HepG2 (cell line): ENCODE data around the gene PWWP2A. TPM values are rescaled to one million over a fixed set of nuclear protein-coding genes. Genes with fewer than 3 reads are reported as not detected.

Experiments used
- AKAP8 ChIP-seq: sonication (generic); formaldehyde crosslinking; IDR thresholded peaks from 2 replicates; pipeline ENCODE4 v1.5.1; 2020; ENCODE audit warnings: mild to moderate bottlenecking, missing genetic modification reagents
- BRCA1 ChIP-seq: sonication (generic); formaldehyde crosslinking; IDR thresholded peaks from 2 replicates; pipeline ENCODE4 v1.4.0; 2020; ENCODE audit warnings: missing genetic modification reagents
- DMAP1 ChIP-seq: IDR thresholded peaks from 2 replicates; pipeline ENCODE4 v1.6.1; 2016
- ELF4 ChIP-seq: sonication (generic); formaldehyde crosslinking; IDR thresholded peaks from 2 replicates; pipeline ENCODE4 v1.5.0; 2020; ENCODE audit warnings: missing genetic modification reagents, mild to moderate bottlenecking, moderate library complexity, borderline replicate concordance
- ERF ChIP-seq: IDR thresholded peaks from 2 replicates; pipeline ENCODE4 v1.6.1; 2018; ENCODE audit warnings: missing biosample characterization, missing genetic modification reagents
- FOXJ3 ChIP-seq: sonication (generic); formaldehyde crosslinking; IDR thresholded peaks from 2 replicates; pipeline ENCODE4 v1.4.0; 2020; ENCODE audit warnings: missing genetic modification reagents, mild to moderate bottlenecking, borderline replicate concordance
- JUN ChIP-seq: sonication (generic); formaldehyde crosslinking; IDR thresholded peaks from 2 replicates; pipeline ENCODE4 v1.4.0; 2020; ENCODE audit warnings: mild to moderate bottlenecking, missing genetic modification reagents
- JUNB ChIP-seq: sonication (generic); formaldehyde crosslinking; IDR thresholded peaks from 2 replicates; pipeline ENCODE4 v1.8.0; 2022; ENCODE audit warnings: missing genetic modification reagents, mild to moderate bottlenecking, borderline replicate concordance
- KLF16 ChIP-seq, 2 experiments: sonication (generic) in 1 of 2; formaldehyde crosslinking in 1 of 2; IDR thresholded peaks; 2 replicates each; pipeline versions ENCODE4 v1.6.1 to v1.8.0; 2016 to 2023; ENCODE audit warnings: missing genetic modification reagents in 2 of 2, missing compliant biosample characterization in 1 of 2
- MAFK ChIP-seq, 2 experiments: IDR thresholded peaks in 1 of 2; conservative IDR thresholded peaks in 1 of 2; 2 replicates each; pipeline ENCODE4 v1.6.1; 2011; ENCODE audit warnings: improper control_type of control experiment in 2 of 2, low read length in 2 of 2
- MBNL3 ChIP-seq: fragments of 250-450 bp; sonication (Bioruptor Pico); conservative IDR thresholded peaks from 2 replicates; pipeline ENCODE4 v1.8.0; 2022; ENCODE audit warnings: mild to moderate bottlenecking, inconsistent platforms
- NFE2 ChIP-seq: sonication (generic); formaldehyde crosslinking; IDR thresholded peaks from 2 replicates; pipeline ENCODE4 v1.4.0; 2020; ENCODE audit warnings: missing genetic modification reagents
- SATB2 ChIP-seq: sonication (generic); formaldehyde crosslinking; IDR thresholded peaks from 2 replicates; pipeline ENCODE4 v1.5.0; 2020; ENCODE audit warnings: missing genetic modification reagents
- SP5 ChIP-seq: IDR thresholded peaks from 2 replicates; pipeline ENCODE4 v1.6.1; 2016; ENCODE audit warnings: low read depth, borderline replicate concordance
- ZNF292 ChIP-seq: sonication (generic); formaldehyde crosslinking; IDR thresholded peaks from 2 replicates; pipeline ENCODE4 v1.8.1; 2022; ENCODE audit warnings: mild to moderate bottlenecking, low read depth, missing genetic modification reagents, borderline replicate concordance
- ZNF484 ChIP-seq: sonication (generic); formaldehyde crosslinking; IDR thresholded peaks from 2 replicates; pipeline ENCODE4 v1.5.1; 2020; ENCODE audit warnings: mild to moderate bottlenecking, low read depth, missing genetic modification reagents, borderline replicate concordance
- ZNF557 ChIP-seq: sonication (generic); formaldehyde crosslinking; IDR thresholded peaks from 2 replicates; pipeline ENCODE4 v1.4.0; 2020; ENCODE audit warnings: missing genetic modification reagents
- ZNF567 ChIP-seq: sonication (generic); formaldehyde crosslinking; IDR thresholded peaks from 2 replicates; pipeline ENCODE4 v1.8.1; 2023; ENCODE audit warnings: mild to moderate bottlenecking, missing genetic modification reagents, borderline replicate concordance
- ZNF569 ChIP-seq: sonication (generic); formaldehyde crosslinking; IDR thresholded peaks from 2 replicates; pipeline ENCODE4 v1.5.0; 2020; ENCODE audit warnings: mild to moderate bottlenecking, missing genetic modification reagents, moderate library complexity, borderline replicate concordance
- ZNF724P ChIP-seq: sonication (generic); formaldehyde crosslinking; IDR thresholded peaks from 2 replicates; pipeline ENCODE4 v1.8.0; 2022; ENCODE audit warnings: missing genetic modification reagents, borderline replicate concordance
- ZNF766 ChIP-seq: sonication (generic); formaldehyde crosslinking; IDR thresholded peaks from 2 replicates; pipeline ENCODE4 v1.5.0; 2020; ENCODE audit warnings: missing genetic modification reagents, borderline replicate concordance
- polyA plus RNA-seq, 8 experiments: library from polyadenylated mRNA; depleted of rRNA in 3 of 8; stranded (reverse) in 7 of 8; unstranded in 1 of 8; fragments of >200 nt; fragmentation: Illumina TruSeq in 4 of 8; extraction: Trizol in 4 of 8; gene quantifications; 2 replicates each; pipeline versions ENCODE4 v1.2.1 to v1.2.3, GENCODE V29; 2011 to 2016; ENCODE audit warnings: low read depth in 4 of 8, missing spikeins in 1 of 8, mixed read lengths in 1 of 8; ENCODE audit not compliant: insufficient read depth in 1 of 8
- total RNA-seq, 5 experiments: library from RNA; depleted of rRNA; stranded (reverse); fragments of >200 nt; fragmentation: Illumina TruSeq; extraction: Trizol; gene quantifications; 2 replicates each; pipeline ENCODE4 v1.2.3, GENCODE V29; 2016; ENCODE audit warnings: low read depth in 1 of 5
- TF ChIP-seq, protein P1 (sequence below): sonication (generic); formaldehyde crosslinking; IDR thresholded peaks from 2 replicates; pipeline ENCODE4 v1.5.1; 2020; ENCODE audit warnings: missing genetic modification reagents, mild to moderate bottlenecking, borderline replicate concordance
- TF ChIP-seq, protein P2 (sequence below): sonication (generic); formaldehyde crosslinking; IDR thresholded peaks from 2 replicates; pipeline ENCODE4 v1.4.0; 2020; ENCODE audit warnings: mild to moderate bottlenecking, missing genetic modification reagents, borderline replicate concordance
- TF ChIP-seq, protein P3 (sequence below): sonication (generic); formaldehyde crosslinking; IDR thresholded peaks from 2 replicates; pipeline ENCODE4 v1.5.0; 2020; ENCODE audit warnings: mild to moderate bottlenecking, missing genetic modification reagents
- TF ChIP-seq, protein P4 (sequence below): sonication (generic); formaldehyde crosslinking; IDR thresholded peaks from 2 replicates; pipeline ENCODE4 v1.8.1; 2022; ENCODE audit warnings: mild to moderate bottlenecking, missing genetic modification reagents

The PWWP2A gene
- total and polyA plus RNA-seq, 2 of the 13 experiments (the other 11 are each of a cell fraction or from before 2014, with no cell fraction given) = 7.3 to 16.9 TPM

DNA sequence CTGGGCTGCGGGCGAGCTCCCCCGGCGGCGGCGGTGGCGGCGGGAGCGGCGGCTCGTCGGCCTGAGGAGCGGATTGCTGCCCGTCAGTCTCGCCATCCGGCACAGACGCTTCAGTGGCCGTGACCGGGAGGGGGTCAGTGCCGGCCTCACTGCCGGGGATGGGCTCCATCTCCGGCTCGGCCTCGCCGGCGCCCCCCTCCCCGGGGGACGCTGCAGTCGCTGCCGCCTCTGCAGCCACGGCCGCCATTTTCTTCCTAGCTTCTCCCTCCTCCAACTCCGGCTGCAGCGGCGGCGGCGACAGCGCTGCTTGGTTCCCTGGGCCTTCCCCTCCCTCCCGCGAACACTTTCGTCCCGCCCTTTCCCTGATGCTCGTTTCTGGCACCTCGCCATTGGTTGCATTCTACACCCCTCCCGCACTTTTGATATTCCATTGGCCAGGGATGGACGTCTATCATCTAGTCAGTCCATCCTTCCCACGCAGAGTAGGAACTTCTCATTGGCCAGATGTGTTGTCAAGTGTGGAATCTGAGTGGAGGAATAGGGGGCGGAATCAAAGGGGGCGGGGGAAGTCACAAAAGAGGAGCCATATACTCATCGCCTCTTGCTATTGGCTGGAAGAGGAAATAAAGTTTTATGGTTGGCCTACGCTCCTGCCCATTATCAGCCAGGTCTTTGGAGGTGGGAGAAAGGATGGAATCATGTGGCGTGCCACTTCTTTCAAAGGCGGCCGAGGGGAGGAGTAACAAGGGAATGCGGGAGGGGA is at the start of gene PWWP2A (continued):
- TF ChIP-seq, protein P1, sequence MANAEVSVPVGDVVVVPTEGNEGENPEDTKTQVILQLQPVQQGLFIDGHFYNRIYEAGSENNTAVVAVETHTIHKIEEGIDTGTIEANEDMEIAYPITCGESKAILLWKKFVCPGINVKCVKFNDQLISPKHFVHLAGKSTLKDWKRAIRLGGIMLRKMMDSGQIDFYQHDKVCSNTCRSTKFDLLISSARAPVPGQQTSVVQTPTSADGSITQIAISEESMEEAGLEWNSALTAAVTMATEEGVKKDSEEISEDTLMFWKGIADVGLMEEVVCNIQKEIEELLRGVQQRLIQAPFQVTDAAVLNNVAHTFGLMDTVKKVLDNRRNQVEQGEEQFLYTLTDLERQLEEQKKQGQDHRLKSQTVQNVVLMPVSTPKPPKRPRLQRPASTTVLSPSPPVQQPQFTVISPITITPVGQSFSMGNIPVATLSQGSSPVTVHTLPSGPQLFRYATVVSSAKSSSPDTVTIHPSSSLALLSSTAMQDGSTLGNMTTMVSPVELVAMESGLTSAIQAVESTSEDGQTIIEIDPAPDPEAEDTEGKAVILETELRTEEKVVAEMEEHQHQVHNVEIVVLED (CRISPR knock-in tag) = no peak; the same call in 1 of the 2 replicates
- TF ChIP-seq SP5 (CRISPR knock-in tag) (no peak; the same call in 1 of the 2 replicates), SATB2 (CRISPR knock-in tag) (no peak), ZNF292 (no peak), ELF4 (CRISPR knock-in tag) (no peak), ZNF557 (CRISPR knock-in tag) (no peak), KLF16 (CRISPR knock-in tag; IDR thresholded peaks at IDR 0.05) (peak in 1 of 2 experiments; percentile 7; a peak in 1 of 4 replicates), JUN (CRISPR knock-in tag) (0 out of 2 replicates have a peak, but pooled peaks have one; percentile 27), ZNF569 (no peak), MAFK (conservative IDR thresholded peaks at IDR 0.05 in 1 of 2, IDR thresholded peaks at IDR 0.05 in 1 of 2; ENCODE audit: low read length in 2 of 2) (no peak), MBNL3 (no peak), BRCA1 (no peak), FOXJ3 (CRISPR knock-in tag) (no peak), DMAP1 (CRISPR knock-in tag) (peak; percentile 26; the same call in 1 of the 2 replicates), JUNB (CRISPR knock-in tag) (no peak), NFE2 (no peak), AKAP8 (CRISPR knock-in tag) (no peak), ZNF724P (no peak), ERF (0 out of 2 replicates have a peak, but pooled peaks have one; percentile 9), ZNF484 (CRISPR knock-in tag) (no peak), ZNF766 (no peak), ZNF567 (no peak)
- TF ChIP-seq, protein P2, sequence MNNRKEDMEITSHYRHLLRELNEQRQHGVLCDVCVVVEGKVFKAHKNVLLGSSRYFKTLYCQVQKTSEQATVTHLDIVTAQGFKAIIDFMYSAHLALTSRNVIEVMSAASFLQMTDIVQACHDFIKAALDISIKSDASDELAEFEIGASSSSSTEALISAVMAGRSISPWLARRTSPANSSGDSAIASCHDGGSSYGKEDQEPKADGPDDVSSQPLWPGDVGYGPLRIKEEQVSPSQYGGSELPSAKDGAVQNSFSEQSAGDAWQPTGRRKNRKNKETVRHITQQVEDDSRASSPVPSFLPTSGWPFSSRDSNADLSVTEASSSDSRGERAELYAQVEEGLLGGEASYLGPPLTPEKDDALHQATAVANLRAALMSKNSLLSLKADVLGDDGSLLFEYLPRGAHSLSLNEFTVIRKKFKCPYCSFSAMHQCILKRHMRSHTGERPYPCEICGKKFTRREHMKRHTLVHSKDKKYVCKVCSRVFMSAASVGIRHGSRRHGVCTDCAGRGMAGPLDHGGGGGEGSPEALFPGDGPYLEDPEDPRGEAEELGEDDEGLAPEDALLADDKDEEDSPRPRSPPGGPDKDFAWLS (CRISPR knock-in tag) = no peak
- TF ChIP-seq, protein P3, sequence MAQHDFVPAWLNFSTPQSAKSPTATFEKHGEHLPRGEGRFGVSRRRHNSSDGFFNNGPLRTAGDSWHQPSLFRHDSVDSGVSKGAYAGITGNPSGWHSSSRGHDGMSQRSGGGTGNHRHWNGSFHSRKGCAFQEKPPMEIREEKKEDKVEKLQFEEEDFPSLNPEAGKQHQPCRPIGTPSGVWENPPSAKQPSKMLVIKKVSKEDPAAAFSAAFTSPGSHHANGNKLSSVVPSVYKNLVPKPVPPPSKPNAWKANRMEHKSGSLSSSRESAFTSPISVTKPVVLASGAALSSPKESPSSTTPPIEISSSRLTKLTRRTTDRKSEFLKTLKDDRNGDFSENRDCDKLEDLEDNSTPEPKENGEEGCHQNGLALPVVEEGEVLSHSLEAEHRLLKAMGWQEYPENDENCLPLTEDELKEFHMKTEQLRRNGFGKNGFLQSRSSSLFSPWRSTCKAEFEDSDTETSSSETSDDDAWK = no peak
- TF ChIP-seq, protein P4, sequence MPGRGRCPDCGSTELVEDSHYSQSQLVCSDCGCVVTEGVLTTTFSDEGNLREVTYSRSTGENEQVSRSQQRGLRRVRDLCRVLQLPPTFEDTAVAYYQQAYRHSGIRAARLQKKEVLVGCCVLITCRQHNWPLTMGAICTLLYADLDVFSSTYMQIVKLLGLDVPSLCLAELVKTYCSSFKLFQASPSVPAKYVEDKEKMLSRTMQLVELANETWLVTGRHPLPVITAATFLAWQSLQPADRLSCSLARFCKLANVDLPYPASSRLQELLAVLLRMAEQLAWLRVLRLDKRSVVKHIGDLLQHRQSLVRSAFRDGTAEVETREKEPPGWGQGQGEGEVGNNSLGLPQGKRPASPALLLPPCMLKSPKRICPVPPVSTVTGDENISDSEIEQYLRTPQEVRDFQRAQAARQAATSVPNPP (CRISPR knock-in tag) = no peak
